Measurements from ENCODE around the gene RPP25L.

RPP25L gene

GRCh38 chr9:34570809-34571480 is 41.0 kb downstream of the RPP25L start:
- peaks cover 0 to 31% (median 18%) of the 10 kb centered on the region in 5 donors for H3K36me3 ChIP-seq (ENCODE audit: control insufficient read depth in 5 of 5, insufficient read depth in 5 of 5, low read length in 5 of 5)
- no peak overlapping the region for H3K9ac ChIP-seq (ENCODE audit: low read length in 5 of 5)
- peaks cover 0 to 19% (median 4%) of the 10 kb centered on the region in 5 donors for H3K4me1 ChIP-seq (ENCODE audit: control insufficient read depth in 5 of 5, insufficient read depth in 5 of 5, low read length in 5 of 5)
- no peak overlapping the region for H3K27ac ChIP-seq (ENCODE audit: low read depth, low read length)
- H3K9me3 ChIP-seq (ENCODE audit: control insufficient read depth in 5 of 5, low read length in 5 of 5): no peaks in the 10 kb centered on the region
- H3K27me3 ChIP-seq (ENCODE audit: control insufficient read depth in 5 of 5, insufficient read depth in 4 of 5, low read length in 5 of 5): peaks cover 0 to 4% (median 2%) of the 10 kb centered on the region in 5 donors
- H3K4me3 ChIP-seq (ENCODE audit: low read depth in 1 of 5, low read length in 5 of 5): no peak overlapping the region

DNA sequence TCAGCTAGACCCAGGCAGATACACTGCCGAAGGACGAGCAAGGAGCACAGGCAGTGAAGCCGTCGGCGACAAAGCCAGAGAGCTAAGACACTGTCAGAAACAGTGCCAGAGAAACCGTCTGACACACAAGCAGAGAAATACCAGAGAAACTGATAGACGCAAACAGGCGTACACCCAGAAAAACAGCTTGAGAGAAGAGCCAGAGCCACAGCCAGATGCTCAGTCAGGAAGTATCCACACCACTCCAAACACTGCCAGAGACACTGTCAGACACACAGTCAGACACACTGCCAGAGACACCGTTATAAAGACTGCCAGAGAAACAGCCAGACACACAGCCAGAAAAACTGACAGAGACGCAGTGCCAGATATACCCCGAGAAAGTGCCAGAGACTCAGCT is 41.5 kb downstream of the RPP25L start:
- no peak overlapping the region for H3K9ac ChIP-seq (ENCODE audit: low read length in 5 of 5)
- no peak overlapping the region for H3K4me3 ChIP-seq (ENCODE audit: low read depth in 1 of 5, low read length in 5 of 5)
- no peaks in the 10 kb centered on the region for H3K9me3 ChIP-seq (ENCODE audit: control insufficient read depth in 5 of 5, low read length in 5 of 5)
- H3K27ac ChIP-seq (ENCODE audit: low read depth, low read length): no peak overlapping the region
- H3K27me3 ChIP-seq (ENCODE audit: control insufficient read depth in 5 of 5, insufficient read depth in 4 of 5, low read length in 5 of 5): peaks cover 0 to 3% (median 0%) of the 10 kb centered on the region in 5 donors
- H3K36me3 ChIP-seq (ENCODE audit: control insufficient read depth in 5 of 5, insufficient read depth in 5 of 5, low read length in 5 of 5): peaks cover 0 to 33% (median 20%) of the 10 kb centered on the region in 5 donors
- H3K4me1 ChIP-seq (ENCODE audit: control insufficient read depth in 5 of 5, insufficient read depth in 5 of 5, low read length in 5 of 5): peaks cover 0 to 19% (median 4%) of the 10 kb centered on the region in 5 donors

DNA sequence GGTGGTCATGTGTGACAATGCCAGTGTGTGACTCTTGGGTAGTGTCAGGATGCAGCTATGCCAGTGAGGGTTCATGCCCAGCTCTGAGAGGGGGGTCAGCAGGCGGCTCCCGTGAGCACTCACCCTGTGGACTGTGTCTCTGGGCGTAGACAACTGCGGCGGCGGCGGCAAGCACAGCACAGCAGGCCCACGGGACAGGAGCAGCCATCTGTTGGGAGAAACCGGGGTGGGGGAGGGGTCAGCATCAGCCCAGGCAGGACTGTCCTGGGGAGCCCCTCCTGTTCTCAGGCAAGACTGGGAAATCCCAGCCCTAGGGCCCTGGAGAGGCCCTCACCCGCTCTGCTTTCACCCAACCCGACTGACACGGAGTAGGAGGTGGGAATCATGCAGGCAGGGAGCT is 43.1 kb downstream of the RPP25L start:
- peaks cover 0 to 3% (median 0%) of the 10 kb centered on the region in 5 donors for H3K27me3 ChIP-seq (ENCODE audit: control insufficient read depth in 5 of 5, insufficient read depth in 4 of 5, low read length in 5 of 5)
- H3K4me1 ChIP-seq (ENCODE audit: control insufficient read depth in 5 of 5, insufficient read depth in 5 of 5, low read length in 5 of 5): peaks cover 0 to 19% (median 4%) of the 10 kb centered on the region in 5 donors
- no peaks in the 10 kb centered on the region for H3K9me3 ChIP-seq (ENCODE audit: control insufficient read depth in 5 of 5, low read length in 5 of 5)
- H3K4me3 ChIP-seq (ENCODE audit: low read depth in 1 of 5, low read length in 5 of 5): no peak overlapping the region
- no peak overlapping the region for H3K27ac ChIP-seq (ENCODE audit: low read depth, low read length)
- H3K9ac ChIP-seq (ENCODE audit: low read length in 5 of 5): no peak overlapping the region
- peaks cover 0 to 42% (median 28%) of the 10 kb centered on the region in 5 donors for H3K36me3 ChIP-seq (ENCODE audit: control insufficient read depth in 5 of 5, insufficient read depth in 5 of 5, low read length in 5 of 5)

DNA sequence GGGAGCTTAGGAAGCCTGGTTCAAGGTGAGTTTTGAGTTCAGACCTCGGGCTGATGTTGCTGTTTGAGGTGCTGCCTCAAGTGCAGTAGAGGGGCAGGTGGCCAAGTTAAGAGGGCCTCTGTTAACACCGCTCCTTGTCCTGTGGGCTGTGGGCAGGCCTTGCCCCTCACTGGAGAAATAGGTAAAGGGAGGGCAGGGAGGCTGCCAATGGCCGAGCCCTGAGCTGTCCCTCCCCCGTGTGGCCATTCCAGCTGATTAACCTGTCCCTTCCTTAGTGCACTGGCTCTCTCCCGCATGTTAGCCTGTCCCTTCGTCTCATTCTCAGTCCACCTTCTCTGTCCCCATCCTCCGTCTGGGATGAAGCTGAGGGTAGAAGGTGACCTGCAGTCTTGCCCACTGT is 43.8 kb downstream of the RPP25L start:
- no peak overlapping the region for H3K9ac ChIP-seq (ENCODE audit: low read length in 5 of 5)
- H3K9me3 ChIP-seq (ENCODE audit: control insufficient read depth in 5 of 5, low read length in 5 of 5): no peaks in the 10 kb centered on the region
- H3K27me3 ChIP-seq (ENCODE audit: control insufficient read depth in 5 of 5, insufficient read depth in 4 of 5, low read length in 5 of 5): peaks cover 0 to 2% (median 0%) of the 10 kb centered on the region in 5 donors
- H3K36me3 ChIP-seq (ENCODE audit: control insufficient read depth in 5 of 5, insufficient read depth in 5 of 5, low read length in 5 of 5): peaks cover 0 to 43% (median 26%) of the 10 kb centered on the region in 5 donors
- H3K4me1 ChIP-seq (ENCODE audit: control insufficient read depth in 5 of 5, insufficient read depth in 5 of 5, low read length in 5 of 5): peaks cover 0 to 19% (median 4%) of the 10 kb centered on the region in 5 donors
- no peak overlapping the region for H3K27ac ChIP-seq (ENCODE audit: low read depth, low read length)
- no peak overlapping the region for H3K4me3 ChIP-seq (ENCODE audit: low read depth in 1 of 5, low read length in 5 of 5)

- Histone ChIP-seq H3K36me3 (ENCODE audit: control insufficient read depth in 5 of 5, insufficient read depth in 5 of 5, low read length in 5 of 5) (peaks cover 0 to 50% (median 22%) of the 10 kb centered on the region in 5 donors), H3K4me3 (ENCODE audit: low read depth in 1 of 5, low read length in 5 of 5) (no peak overlapping the region), H3K4me1 (ENCODE audit: control insufficient read depth in 5 of 5, insufficient read depth in 5 of 5, low read length in 5 of 5) (peaks cover 0 to 19% (median 4%) of the 10 kb centered on the region in 5 donors), H3K27me3 (ENCODE audit: control insufficient read depth in 5 of 5, insufficient read depth in 4 of 5, low read length in 5 of 5) (peaks cover 0 to 2% (median 0%) of the 10 kb centered on the region in 5 donors), H3K27ac (ENCODE audit: low read depth, low read length) (no peak overlapping the region), H3K9ac (ENCODE audit: low read length in 5 of 5) (no peak overlapping the region), H3K9me3 (ENCODE audit: control insufficient read depth in 5 of 5, low read length in 5 of 5) (peaks cover 0 to 5% (median 0%) of the 10 kb centered on the region in 5 donors)
Measured at GRCh38 chr9:34566972-34567371, 44.9 kb downstream of the RPP25L start.

GRCh38 chr9:34566322-34566721 is 45.6 kb downstream of the RPP25L start:
- Histone ChIP-seq H3K27ac (ENCODE audit: low read depth, low read length) (no peak overlapping the region), H3K4me3 (ENCODE audit: low read depth in 1 of 5, low read length in 5 of 5) (no peak overlapping the region), H3K27me3 (ENCODE audit: control insufficient read depth in 5 of 5, insufficient read depth in 4 of 5, low read length in 5 of 5) (peaks cover 0 to 2% (median 0%) of the 10 kb centered on the region in 5 donors), H3K4me1 (ENCODE audit: control insufficient read depth in 5 of 5, insufficient read depth in 5 of 5, low read length in 5 of 5) (peaks cover 0 to 12% (median 4%) of the 10 kb centered on the region in 5 donors), H3K9ac (ENCODE audit: low read length in 5 of 5) (no peak overlapping the region), H3K36me3 (ENCODE audit: control insufficient read depth in 5 of 5, insufficient read depth in 5 of 5, low read length in 5 of 5) (peaks cover 0 to 50% (median 22%) of the 10 kb centered on the region in 5 donors), H3K9me3 (ENCODE audit: control insufficient read depth in 5 of 5, low read length in 5 of 5) (peaks cover 0 to 6% (median 0%) of the 10 kb centered on the region in 5 donors)

- peaks cover 0 to 2% (median 0%) of the 10 kb centered on the region in 5 donors for H3K27me3 ChIP-seq (ENCODE audit: control insufficient read depth in 5 of 5, insufficient read depth in 4 of 5, low read length in 5 of 5)
- H3K27ac ChIP-seq (ENCODE audit: low read depth, low read length): no peak overlapping the region
- peaks cover 2 to 10% (median 5%) of the 10 kb centered on the region in 5 donors for H3K4me1 ChIP-seq (ENCODE audit: control insufficient read depth in 5 of 5, insufficient read depth in 5 of 5, low read length in 5 of 5)
- H3K9me3 ChIP-seq (ENCODE audit: control insufficient read depth in 5 of 5, low read length in 5 of 5): peaks cover 0 to 6% (median 0%) of the 10 kb centered on the region in 5 donors
- H3K4me3 ChIP-seq (ENCODE audit: low read depth in 1 of 5, low read length in 5 of 5): no peak overlapping the region
- no peak overlapping the region for H3K9ac ChIP-seq (ENCODE audit: low read length in 5 of 5)
- peaks cover 0 to 50% (median 22%) of the 10 kb centered on the region in 5 donors for H3K36me3 ChIP-seq (ENCODE audit: control insufficient read depth in 5 of 5, insufficient read depth in 5 of 5, low read length in 5 of 5)
Measured at GRCh38 chr9:34565856-34566255, 46.0 kb downstream of the RPP25L start.

- H3K27ac ChIP-seq (ENCODE audit: low read depth, low read length): no peak overlapping the region
- H3K36me3 ChIP-seq (ENCODE audit: control insufficient read depth in 5 of 5, insufficient read depth in 5 of 5, low read length in 5 of 5): peaks cover 0 to 50% (median 22%) of the 10 kb centered on the region in 5 donors
- peaks cover 0 to 5% (median 0%) of the 10 kb centered on the region in 5 donors for H3K27me3 ChIP-seq (ENCODE audit: control insufficient read depth in 5 of 5, insufficient read depth in 4 of 5, low read length in 5 of 5)
- peaks cover 0 to 6% (median 0%) of the 10 kb centered on the region in 5 donors for H3K9me3 ChIP-seq (ENCODE audit: control insufficient read depth in 5 of 5, low read length in 5 of 5)
- H3K4me1 ChIP-seq (ENCODE audit: control insufficient read depth in 5 of 5, insufficient read depth in 5 of 5, low read length in 5 of 5): peaks cover 0 to 15% (median 13%) of the 10 kb centered on the region in 5 donors
- H3K4me3 ChIP-seq (ENCODE audit: low read depth in 1 of 5, low read length in 5 of 5): no peak overlapping the region
- H3K9ac ChIP-seq (ENCODE audit: low read length in 5 of 5): no peak overlapping the region
Measured at GRCh38 chr9:34564617-34565016, 47.3 kb downstream of the RPP25L start.

GRCh38 chr9:34563262-34563661 is 48.6 kb downstream of the RPP25L start:
- Histone ChIP-seq H3K9ac (ENCODE audit: low read length in 5 of 5) (no peak overlapping the region), H3K36me3 (ENCODE audit: control insufficient read depth in 5 of 5, insufficient read depth in 5 of 5, low read length in 5 of 5) (peaks cover 0 to 45% (median 16%) of the 10 kb centered on the region in 5 donors), H3K9me3 (ENCODE audit: control insufficient read depth in 5 of 5, low read length in 5 of 5) (peaks cover 0 to 6% (median 0%) of the 10 kb centered on the region in 5 donors), H3K4me1 (ENCODE audit: control insufficient read depth in 5 of 5, insufficient read depth in 5 of 5, low read length in 5 of 5) (peaks cover 0 to 24% (median 18%) of the 10 kb centered on the region in 5 donors), H3K27ac (ENCODE audit: low read depth, low read length) (no peak overlapping the region), H3K27me3 (ENCODE audit: control insufficient read depth in 5 of 5, insufficient read depth in 4 of 5, low read length in 5 of 5) (peaks cover 0 to 11% (median 0%) of the 10 kb centered on the region in 5 donors), H3K4me3 (ENCODE audit: low read depth in 1 of 5, low read length in 5 of 5) (no peak overlapping the region)

DNA sequence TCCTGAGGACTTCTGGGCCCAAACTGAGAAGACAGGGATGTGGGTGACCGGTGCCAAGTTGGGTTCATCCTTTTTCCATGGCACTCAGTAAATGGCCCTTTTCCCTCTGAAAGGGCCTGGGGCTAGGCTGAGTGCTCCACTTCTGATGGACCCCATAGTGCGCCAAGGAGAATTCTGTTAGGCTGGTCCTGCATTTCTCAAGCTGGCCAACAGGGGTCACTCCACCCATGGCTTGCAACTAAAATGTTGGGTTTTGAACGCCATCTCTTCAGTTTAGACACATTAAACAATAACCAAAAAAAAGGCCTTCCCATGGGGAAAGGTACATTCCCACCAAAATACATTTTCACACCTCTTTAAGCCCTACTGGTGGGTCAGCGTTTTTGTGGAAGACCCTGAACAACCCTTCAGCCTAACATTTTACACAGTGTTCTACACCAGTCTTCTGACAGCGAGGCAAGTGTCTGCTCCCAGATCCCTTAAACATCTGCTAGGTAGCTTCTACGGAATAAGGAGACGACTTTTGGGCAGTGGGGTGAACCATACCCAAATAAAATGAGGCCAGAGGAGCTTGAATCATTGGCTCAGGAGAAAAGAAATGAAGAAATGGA is 49.7 kb downstream of the RPP25L start:
- Histone ChIP-seq H3K4me3 (ENCODE audit: low read depth in 1 of 5, low read length in 5 of 5) (no peak overlapping the region), H3K9me3 (ENCODE audit: control insufficient read depth in 5 of 5, low read length in 5 of 5) (peaks cover 0 to 6% (median 0%) of the 10 kb centered on the region in 5 donors), H3K36me3 (ENCODE audit: control insufficient read depth in 5 of 5, insufficient read depth in 5 of 5, low read length in 5 of 5) (peaks cover 0 to 39% (median 17%) of the 10 kb centered on the region in 5 donors), H3K4me1 (ENCODE audit: control insufficient read depth in 5 of 5, insufficient read depth in 5 of 5, low read length in 5 of 5) (peaks cover 0 to 24% (median 18%) of the 10 kb centered on the region in 5 donors), H3K9ac (ENCODE audit: low read length in 5 of 5) (no peak overlapping the region), H3K27me3 (ENCODE audit: control insufficient read depth in 5 of 5, insufficient read depth in 4 of 5, low read length in 5 of 5) (peaks cover 0 to 17% (median 3%) of the 10 kb centered on the region in 5 donors), H3K27ac (ENCODE audit: low read depth, low read length) (no peak overlapping the region)

Data from subcutaneous abdominal adipose tissue (tissue), 5 donors.